ENCODE results near the gene ACMSD.

The ACMSD gene

GRCh38 chr2:134861173-134861572 lies 22.8 kb downstream of the ACMSD start:
- no peaks in the 10 kb centered on the region; the same call in 1 of the 2 replicates for H3K36me3 ChIP-seq (replicated peaks; ENCODE audit: insufficient read depth, low read length)
- H3K4me3 ChIP-seq (ENCODE audit: low read length): no peak overlapping the region
- no peak overlapping the region for H3K27ac ChIP-seq (ENCODE audit: low read length)
- H2AFZ ChIP-seq (ENCODE audit: low read length): no peak overlapping the region
- no peaks in the 10 kb centered on the region for H3K9me3 ChIP-seq (replicated peaks; ENCODE audit: insufficient read depth, low read length)
- DNase-seq: no peak
- H3K4me2 ChIP-seq (ENCODE audit: low read depth, low read length): no peak overlapping the region
- H4K20me1 ChIP-seq (ENCODE audit: insufficient read depth, low read length): no peaks in the 10 kb centered on the region
- H3K9ac ChIP-seq (ENCODE audit: low read length): no peak overlapping the region
- no peaks in the 10 kb centered on the region for H3F3A ChIP-seq (ENCODE audit: insufficient read depth, low read length)
- H3K9me2 ChIP-seq (replicated peaks; ENCODE audit: insufficient read depth, low read length): no peaks in the 10 kb centered on the region
- H3K4me1 ChIP-seq (ENCODE audit: low read length): no peaks in the 10 kb centered on the region
- H3K27me3 ChIP-seq (replicated peaks; ENCODE audit: insufficient read depth, low read length): no peaks in the 10 kb centered on the region
- no peaks in the 10 kb centered on the region for H3K79me2 ChIP-seq (ENCODE audit: low read length)
- TF ChIP-seq EZH2phosphoT487 (IDR thresholded peaks at IDR 0.05; ENCODE audit: low read length) (no peak), EZH2 (optimal IDR thresholded peaks at IDR 0.05; ENCODE audit: low read depth, low read length) (no peak), CTCF (IDR thresholded peaks at IDR 0.05; ENCODE audit: low read length) (no peak)

GRCh38 chr2:134862069-134862468 lies 23.7 kb downstream of the ACMSD start:
- H3K9me3 ChIP-seq (replicated peaks; ENCODE audit: insufficient read depth, low read length): no peaks in the 10 kb centered on the region
- H3K4me2 ChIP-seq (ENCODE audit: low read depth, low read length): no peak overlapping the region
- H3K4me1 ChIP-seq (ENCODE audit: low read length): no peaks in the 10 kb centered on the region
- no peaks in the 10 kb centered on the region for H3K79me2 ChIP-seq (ENCODE audit: low read length)
- no peak overlapping the region for H3K27ac ChIP-seq (ENCODE audit: low read length)
- H3K9ac ChIP-seq (ENCODE audit: low read length): no peak overlapping the region
- no peak overlapping the region for H2AFZ ChIP-seq (ENCODE audit: low read length)
- no peak for TF ChIP-seq EZH2phosphoT487 (IDR thresholded peaks at IDR 0.05; ENCODE audit: low read length)
- TF ChIP-seq CTCF (IDR thresholded peaks at IDR 0.05; ENCODE audit: low read length): no peak
- TF ChIP-seq EZH2 (optimal IDR thresholded peaks at IDR 0.05; ENCODE audit: low read depth, low read length): no peak
- no peaks in the 10 kb centered on the region for H3F3A ChIP-seq (ENCODE audit: insufficient read depth, low read length)
- H4K20me1 ChIP-seq (ENCODE audit: insufficient read depth, low read length): no peaks in the 10 kb centered on the region
- H3K27me3 ChIP-seq (replicated peaks; ENCODE audit: insufficient read depth, low read length): no peaks in the 10 kb centered on the region
- H3K36me3 ChIP-seq (replicated peaks; ENCODE audit: insufficient read depth, low read length): no peaks in the 10 kb centered on the region; the same call in 1 of the 2 replicates
- DNase-seq: no peak
- H3K4me3 ChIP-seq (ENCODE audit: low read length): no peak overlapping the region
- H3K9me2 ChIP-seq (replicated peaks; ENCODE audit: insufficient read depth, low read length): no peaks in the 10 kb centered on the region

GRCh38 chr2:134862674-134863073 lies 24.3 kb downstream of the ACMSD start:
- H3K4me1 ChIP-seq (ENCODE audit: low read length): no peaks in the 10 kb centered on the region
- H3K9ac ChIP-seq (ENCODE audit: low read length): no peak overlapping the region
- no peaks in the 10 kb centered on the region for H3K27me3 ChIP-seq (replicated peaks; ENCODE audit: insufficient read depth, low read length)
- H4K20me1 ChIP-seq (ENCODE audit: insufficient read depth, low read length): no peaks in the 10 kb centered on the region
- no peak overlapping the region for H3K4me3 ChIP-seq (ENCODE audit: low read length)
- H3K79me2 ChIP-seq (ENCODE audit: low read length): no peaks in the 10 kb centered on the region
- no peak for TF ChIP-seq EZH2 (optimal IDR thresholded peaks at IDR 0.05; ENCODE audit: low read depth, low read length)
- TF ChIP-seq CTCF (IDR thresholded peaks at IDR 0.05; ENCODE audit: low read length): no peak
- no peak for TF ChIP-seq EZH2phosphoT487 (IDR thresholded peaks at IDR 0.05; ENCODE audit: low read length)
- no peak for DNase-seq
- no peaks in the 10 kb centered on the region for H3K9me3 ChIP-seq (replicated peaks; ENCODE audit: insufficient read depth, low read length)
- H2AFZ ChIP-seq (ENCODE audit: low read length): no peak overlapping the region
- no peaks in the 10 kb centered on the region; the same call in 1 of the 2 replicates for H3K36me3 ChIP-seq (replicated peaks; ENCODE audit: insufficient read depth, low read length)
- H3F3A ChIP-seq (ENCODE audit: insufficient read depth, low read length): no peaks in the 10 kb centered on the region
- H3K4me2 ChIP-seq (ENCODE audit: low read depth, low read length): no peak overlapping the region
- H3K27ac ChIP-seq (ENCODE audit: low read length): no peak overlapping the region
- H3K9me2 ChIP-seq (replicated peaks; ENCODE audit: insufficient read depth, low read length): no peaks in the 10 kb centered on the region
